DOHH2 (cell line): ENCODE data around the gene KHDC1.

ENCODE experiments used
- EZH2phosphoT487 ChIP-seq: fragments of 200-600 bp; sonication (generic); IDR thresholded peaks from 2 replicates; pipeline ENCODE4 v1.6.1; 2017; ENCODE audit warnings: borderline replicate concordance, mild to moderate bottlenecking, antibody characterized with exemption, low read length, moderate library complexity, mixed read lengths
- TF ChIP-seq, protein P1 (sequence below): fragments of 200-600 bp; sonication (generic); IDR thresholded peaks from one replicate; pipeline ENCODE4 v1.5.1; 2014; ENCODE audit warnings: antibody characterized with exemption, mild to moderate bottlenecking, low read depth, low read length; ENCODE audit not compliant: poor library complexity, severe bottlenecking

DNA sequence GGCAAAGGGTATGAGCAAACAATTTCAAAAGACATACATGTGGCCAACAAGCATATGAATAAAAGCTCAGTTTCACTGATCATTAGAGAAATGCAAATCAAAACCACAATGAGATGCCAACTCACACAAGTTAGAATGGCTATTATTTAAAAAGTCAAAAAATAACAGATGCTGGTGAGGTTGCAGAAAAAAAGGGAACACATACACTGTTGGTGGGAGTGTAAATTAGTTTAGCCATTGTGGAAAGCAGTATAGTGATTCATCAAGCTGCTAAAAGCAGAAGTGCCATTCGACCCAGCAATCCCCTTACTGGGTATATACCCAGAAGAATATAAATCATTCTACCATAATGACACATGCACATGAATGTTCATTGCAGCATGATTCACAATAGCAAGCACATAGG, 31.0 kb downstream of the KHDC1 start:
- TF ChIP-seq, protein P1, sequence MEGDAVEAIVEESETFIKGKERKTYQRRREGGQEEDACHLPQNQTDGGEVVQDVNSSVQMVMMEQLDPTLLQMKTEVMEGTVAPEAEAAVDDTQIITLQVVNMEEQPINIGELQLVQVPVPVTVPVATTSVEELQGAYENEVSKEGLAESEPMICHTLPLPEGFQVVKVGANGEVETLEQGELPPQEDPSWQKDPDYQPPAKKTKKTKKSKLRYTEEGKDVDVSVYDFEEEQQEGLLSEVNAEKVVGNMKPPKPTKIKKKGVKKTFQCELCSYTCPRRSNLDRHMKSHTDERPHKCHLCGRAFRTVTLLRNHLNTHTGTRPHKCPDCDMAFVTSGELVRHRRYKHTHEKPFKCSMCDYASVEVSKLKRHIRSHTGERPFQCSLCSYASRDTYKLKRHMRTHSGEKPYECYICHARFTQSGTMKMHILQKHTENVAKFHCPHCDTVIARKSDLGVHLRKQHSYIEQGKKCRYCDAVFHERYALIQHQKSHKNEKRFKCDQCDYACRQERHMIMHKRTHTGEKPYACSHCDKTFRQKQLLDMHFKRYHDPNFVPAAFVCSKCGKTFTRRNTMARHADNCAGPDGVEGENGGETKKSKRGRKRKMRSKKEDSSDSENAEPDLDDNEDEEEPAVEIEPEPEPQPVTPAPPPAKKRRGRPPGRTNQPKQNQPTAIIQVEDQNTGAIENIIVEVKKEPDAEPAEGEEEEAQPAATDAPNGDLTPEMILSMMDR: no peak
- TF ChIP-seq EZH2phosphoT487: no peak
